Measurements from ENCODE around the gene SAMD11.

Gene SAMD11

DNA sequence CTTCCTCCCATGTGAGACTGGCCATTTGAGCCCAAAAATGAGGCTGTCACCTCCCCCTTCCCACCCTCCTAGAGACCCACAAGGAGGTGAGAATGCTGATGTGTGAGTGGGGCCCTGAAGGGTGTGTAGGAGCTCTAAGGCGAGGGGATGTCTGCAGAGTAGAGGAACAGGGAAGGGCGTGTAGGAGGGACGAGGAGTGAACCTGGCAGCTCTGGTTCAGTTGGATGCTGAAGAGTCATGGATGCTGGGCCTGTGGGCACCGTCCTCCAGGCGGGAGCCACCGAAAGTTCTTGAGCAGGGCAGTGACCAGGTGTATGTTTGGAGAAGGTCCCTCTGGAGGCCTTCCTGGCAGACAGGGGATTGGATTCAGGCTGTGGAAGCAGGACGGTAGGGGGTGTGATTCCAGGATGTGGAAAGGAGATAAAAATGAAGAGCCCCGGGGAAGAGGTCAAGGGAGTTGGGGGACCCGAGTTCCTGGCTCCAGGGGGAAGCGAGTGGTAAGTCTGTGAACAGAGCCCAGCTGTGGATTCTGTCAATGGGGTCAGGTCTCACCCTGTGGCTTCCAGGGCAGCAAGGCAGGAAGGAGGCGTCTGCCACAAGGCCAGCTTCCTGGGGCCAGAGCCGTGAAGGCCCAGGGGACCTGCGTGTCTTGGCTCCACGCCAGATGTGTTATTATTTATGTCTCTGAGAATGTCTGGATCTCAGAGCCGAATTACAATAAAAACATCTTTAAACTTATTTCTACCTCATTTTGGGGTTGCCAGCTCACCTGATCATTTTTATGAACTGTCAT is 7.9 kb downstream of the SAMD11 start:
- Histone ChIP-seq H3K4me2 (ENCODE audit: low read length) (no peak overlapping the region), H3K4me1 (ENCODE audit: control insufficient read depth, low read length) (peaks cover 7% of the 10 kb centered on the region; the same call in 1 of the 2 replicates), H3K9me2 (replicated peaks; ENCODE audit: control insufficient read depth, low read length) (no peaks in the 10 kb centered on the region), H4K20me1 (ENCODE audit: control insufficient read depth, insufficient read depth, low read depth, low read length) (no peaks in the 10 kb centered on the region), H3K27ac (ENCODE audit: low read depth, low read length) (no peak overlapping the region), H3K4me3 (ENCODE audit: low read length) (no peak overlapping the region), H3K79me2 (ENCODE audit: control insufficient read depth, low read length) (no peaks in the 10 kb centered on the region), H3F3A (ENCODE audit: control insufficient read depth, insufficient read depth) (0 out of 2 replicates have a peak, but pooled peaks cover 3% of the 10 kb centered on the region), H3K27me3 (ENCODE audit: control insufficient read depth, low read length) (peaks cover 18% of the 10 kb centered on the region), H3K9me3 (ENCODE audit: control insufficient read depth, insufficient read depth, low read length) (no peaks in the 10 kb centered on the region), H3K36me3 (ENCODE audit: control insufficient read depth, low read length) (no peaks in the 10 kb centered on the region)
- TF ChIP-seq, protein P1, sequence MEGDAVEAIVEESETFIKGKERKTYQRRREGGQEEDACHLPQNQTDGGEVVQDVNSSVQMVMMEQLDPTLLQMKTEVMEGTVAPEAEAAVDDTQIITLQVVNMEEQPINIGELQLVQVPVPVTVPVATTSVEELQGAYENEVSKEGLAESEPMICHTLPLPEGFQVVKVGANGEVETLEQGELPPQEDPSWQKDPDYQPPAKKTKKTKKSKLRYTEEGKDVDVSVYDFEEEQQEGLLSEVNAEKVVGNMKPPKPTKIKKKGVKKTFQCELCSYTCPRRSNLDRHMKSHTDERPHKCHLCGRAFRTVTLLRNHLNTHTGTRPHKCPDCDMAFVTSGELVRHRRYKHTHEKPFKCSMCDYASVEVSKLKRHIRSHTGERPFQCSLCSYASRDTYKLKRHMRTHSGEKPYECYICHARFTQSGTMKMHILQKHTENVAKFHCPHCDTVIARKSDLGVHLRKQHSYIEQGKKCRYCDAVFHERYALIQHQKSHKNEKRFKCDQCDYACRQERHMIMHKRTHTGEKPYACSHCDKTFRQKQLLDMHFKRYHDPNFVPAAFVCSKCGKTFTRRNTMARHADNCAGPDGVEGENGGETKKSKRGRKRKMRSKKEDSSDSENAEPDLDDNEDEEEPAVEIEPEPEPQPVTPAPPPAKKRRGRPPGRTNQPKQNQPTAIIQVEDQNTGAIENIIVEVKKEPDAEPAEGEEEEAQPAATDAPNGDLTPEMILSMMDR (IDR thresholded peaks at IDR 0.05; ENCODE audit: low read depth, low read length, poor library complexity, severe bottlenecking), result no peak
- no peak for TF ChIP-seq EZH2phosphoT487 (IDR thresholded peaks at IDR 0.05; ENCODE audit: borderline replicate concordance, low read length)

DNA sequence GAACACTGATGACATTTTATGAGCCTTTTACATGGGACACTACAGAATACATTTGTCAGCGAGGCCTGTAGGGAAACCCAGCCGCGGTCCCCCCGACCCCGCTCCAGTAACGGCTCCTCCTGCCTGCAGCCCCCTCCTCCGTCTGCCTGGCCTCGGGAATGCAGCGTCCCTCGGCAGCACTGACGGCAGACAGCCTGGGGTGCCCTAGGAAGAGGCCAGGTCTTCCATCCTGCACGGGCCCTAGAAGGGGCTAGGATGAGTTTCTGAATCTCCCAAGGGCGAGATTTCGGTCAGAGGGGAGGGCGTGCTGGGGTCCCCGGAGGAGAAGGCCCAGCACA is 8.4 kb downstream of the SAMD11 start:
- H3K27ac ChIP-seq (ENCODE audit: low read depth, low read length), result no peak overlapping the region
- peaks cover 7% of the 10 kb centered on the region; the same call in 1 of the 2 replicates for H3K4me1 ChIP-seq (ENCODE audit: control insufficient read depth, low read length)
- TF ChIP-seq EZH2phosphoT487 (IDR thresholded peaks at IDR 0.05; ENCODE audit: borderline replicate concordance, low read length), result no peak
- TF ChIP-seq, protein P1 (IDR thresholded peaks at IDR 0.05; ENCODE audit: low read depth, low read length, poor library complexity, severe bottlenecking), result no peak

DNA sequence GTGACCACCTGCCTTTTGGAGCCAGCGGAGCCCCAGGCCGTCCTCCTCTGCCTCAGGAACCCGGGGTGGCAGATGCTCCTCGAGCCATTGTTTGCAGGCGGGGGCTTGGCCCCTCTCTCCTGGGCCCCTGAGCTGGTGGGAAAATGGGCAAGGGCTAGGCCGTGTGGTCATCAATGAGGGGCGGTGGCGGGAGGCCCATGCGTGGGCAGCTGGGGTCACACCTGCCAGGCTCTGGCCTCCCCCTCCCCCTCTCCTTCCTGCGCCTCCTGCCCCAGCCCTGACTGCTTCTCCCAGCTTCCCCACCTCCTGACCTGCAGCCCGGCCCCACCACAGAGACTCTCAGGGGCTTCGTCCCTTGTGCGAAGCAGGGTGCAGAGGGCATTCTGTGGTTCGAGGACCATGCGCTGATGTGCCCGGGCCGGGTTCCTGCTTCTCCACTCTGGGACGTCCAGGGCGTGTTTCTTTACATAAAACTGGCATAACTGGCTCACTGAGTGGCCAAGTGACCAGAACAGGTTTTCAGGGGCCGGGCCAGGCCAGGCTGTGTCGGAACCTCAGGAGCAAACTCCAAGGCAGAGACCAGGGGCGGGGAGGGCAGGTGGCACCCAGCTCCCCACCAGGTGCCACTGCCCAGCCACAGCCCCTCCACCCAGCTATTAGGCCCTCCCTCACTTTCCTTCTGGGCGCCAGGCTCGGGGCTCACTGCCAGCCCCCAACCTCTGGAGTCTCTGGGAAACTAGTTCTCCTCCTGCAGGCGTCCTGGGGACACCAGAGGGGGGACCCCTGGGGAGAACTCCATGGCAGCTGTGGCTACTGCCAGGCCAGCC is 9.3 kb downstream of the SAMD11 start:
- Histone ChIP-seq H3F3A (ENCODE audit: control insufficient read depth, insufficient read depth) (0 out of 2 replicates have a peak, but pooled peaks cover 3% of the 10 kb centered on the region), H3K4me3 (ENCODE audit: low read length) (no peak overlapping the region), H3K27me3 (ENCODE audit: control insufficient read depth, low read length) (peaks cover 6% of the 10 kb centered on the region; the same call in 1 of the 2 replicates), H3K79me2 (ENCODE audit: control insufficient read depth, low read length) (no peaks in the 10 kb centered on the region), H3K9me2 (replicated peaks; ENCODE audit: control insufficient read depth, low read length) (no peaks in the 10 kb centered on the region), H3K4me1 (ENCODE audit: control insufficient read depth, low read length) (peaks cover 7% of the 10 kb centered on the region; the same call in 1 of the 2 replicates), H3K9me3 (ENCODE audit: control insufficient read depth, insufficient read depth, low read length) (no peaks in the 10 kb centered on the region), H3K4me2 (ENCODE audit: low read length) (no peak overlapping the region), H4K20me1 (ENCODE audit: control insufficient read depth, insufficient read depth, low read depth, low read length) (no peaks in the 10 kb centered on the region), H3K27ac (ENCODE audit: low read depth, low read length) (no peak overlapping the region), H3K36me3 (ENCODE audit: control insufficient read depth, low read length) (no peaks in the 10 kb centered on the region)
- no peak for TF ChIP-seq EZH2phosphoT487 (IDR thresholded peaks at IDR 0.05; ENCODE audit: borderline replicate concordance, low read length)
- TF ChIP-seq, protein P1 (IDR thresholded peaks at IDR 0.05; ENCODE audit: low read depth, low read length, poor library complexity, severe bottlenecking), result no peak

More for the DNA sequence above, 8.4 kb downstream of the SAMD11 start:
- no peaks in the 10 kb centered on the region for H3K9me3 ChIP-seq (ENCODE audit: control insufficient read depth, insufficient read depth, low read length)
- no peaks in the 10 kb centered on the region for H3K79me2 ChIP-seq (ENCODE audit: control insufficient read depth, low read length)
- peaks cover 12% of the 10 kb centered on the region; the same call in 1 of the 2 replicates for H3K27me3 ChIP-seq (ENCODE audit: control insufficient read depth, low read length)
- H3K9me2 ChIP-seq (replicated peaks; ENCODE audit: control insufficient read depth, low read length), result no peaks in the 10 kb centered on the region
- no peak overlapping the region for H3K4me3 ChIP-seq (ENCODE audit: low read length)
- H3K4me2 ChIP-seq (ENCODE audit: low read length), result no peak overlapping the region
- H3K36me3 ChIP-seq (ENCODE audit: control insufficient read depth, low read length), result no peaks in the 10 kb centered on the region
- no peaks in the 10 kb centered on the region for H4K20me1 ChIP-seq (ENCODE audit: control insufficient read depth, insufficient read depth, low read depth, low read length)
- H3F3A ChIP-seq (ENCODE audit: control insufficient read depth, insufficient read depth), result 0 out of 2 replicates have a peak, but pooled peaks cover 3% of the 10 kb centered on the region
